Left ventricle myocardium inferior (tissue), 1 donor: Measurements from ENCODE around the gene ZNF672. TPM values are rescaled to one million over a fixed set of nuclear protein-coding genes. Genes with fewer than 3 reads are reported as not detected.

Experiments used
- DNase-seq: peaks from one replicate; pipeline ENCODE4 v3.0.0-alpha.2; 2020
- H3K27ac ChIP-seq: fragments of 200-600 bp; replicated peaks from 2 replicates; pipeline ENCODE4 v1.8.0; 2021
- H3K27me3 ChIP-seq: fragments of 200-600 bp; 2 replicates; pipeline ENCODE4 v1.8.0; 2021; ENCODE audit warnings: low read depth
- H3K36me3 ChIP-seq: fragments of 200-600 bp; 2 replicates; pipeline ENCODE4 v1.8.0; 2021
- H3K4me1 ChIP-seq: fragments of 200-600 bp; 2 replicates; pipeline ENCODE4 v1.8.0; 2021
- H3K4me3 ChIP-seq: fragments of 200-600 bp; 2 replicates; pipeline ENCODE4 v1.8.0; 2021; ENCODE audit warnings: mild to moderate bottlenecking, moderate library complexity
- H3K9me3 ChIP-seq: fragments of 200-600 bp; replicated peaks from 2 replicates; pipeline ENCODE4 v1.8.0; 2021
- CTCF ChIP-seq: fragments of 200-600 bp; IDR thresholded peaks from 2 replicates; pipeline ENCODE4 v1.8.0; 2021; ENCODE audit warnings: antibody characterized with exemption, mild to moderate bottlenecking, borderline replicate concordance
- intact Hi-C: fragments of 100-400 bp; cut with micrococcal nuclease; formaldehyde crosslinking; loops from one replicate; pipeline ENCODE4 v1.11.0; 2022
- microRNA-seq: library from miRNA; unstranded; fragments of <30 nt; microRNA quantifications from one replicate; pipeline ENCODE4 v1.2.0, GENCODE V29; 2020
- total RNA-seq: library from RNA; stranded (reverse); fragmentation: NEBNext Ultra II Directional; extraction: Animal tissue kit (Norgen Biotek cat#: 25700); gene quantifications from one replicate; pipeline ENCODE4 v1.2.1, GENCODE V29; 2021
- donor health status: DM: no; HTN: yes; CAD: no; lungs with severe emphysema.

The ZNF672 gene
- total RNA-seq, 1 donor from 2014 or later: 43.1 TPM

GRCh38 chr1:248890549-248891498 is 52.8 kb downstream of the ZNF672 start:
- H3K27me3 ChIP-seq: peaks cover 10% of the 10 kb centered on the region
- H3K4me3 ChIP-seq: no peak overlapping the region
- H3K36me3 ChIP-seq: no peaks in the 10 kb centered on the region
- intact Hi-C loops: no loop called here
- H3K4me1 ChIP-seq: no peaks in the 10 kb centered on the region
- no peaks in the 10 kb centered on the region for H3K9me3 ChIP-seq
- H3K27ac ChIP-seq: no peak overlapping the region
- no peak for DNase-seq
- TF ChIP-seq CTCF: no peak

- TF ChIP-seq CTCF: no peak
These were observed 53.7 kb downstream of the ZNF672 start for GRCh38 chr1:248891758-248892157.

GRCh38 chr1:248892590-248892989 is 54.6 kb downstream of the ZNF672 start:
- intact Hi-C loops: no loop called here
- H3K36me3 ChIP-seq: no peaks in the 10 kb centered on the region
- DNase-seq: no peak
- peaks cover 28% of the 10 kb centered on the region for H3K27me3 ChIP-seq
- H3K4me3 ChIP-seq: no peak overlapping the region
- H3K9me3 ChIP-seq: no peaks in the 10 kb centered on the region
- no peak overlapping the region for H3K27ac ChIP-seq
- H3K4me1 ChIP-seq: no peaks in the 10 kb centered on the region
- no peak for TF ChIP-seq CTCF

More at GRCh38 chr1:248891758-248892157, 53.7 kb downstream of the ZNF672 start:
- Histone ChIP-seq H3K9me3 (no peaks in the 10 kb centered on the region), H3K4me1 (no peaks in the 10 kb centered on the region), H3K27me3 (peaks cover 20% of the 10 kb centered on the region), H3K4me3 (no peak overlapping the region), H3K36me3 (no peaks in the 10 kb centered on the region), H3K27ac (no peak overlapping the region)
- intact Hi-C loops: no loop called here
- no peak for DNase-seq

GRCh38 chr1:248894837-248895236 is 56.8 kb downstream of the ZNF672 start:
- DNase-seq: no peak
- H3K36me3 ChIP-seq: no peaks in the 10 kb centered on the region
- intact Hi-C loops: no loop called here
- no peaks in the 10 kb centered on the region for H3K4me1 ChIP-seq
- H3K27ac ChIP-seq: no peak overlapping the region
- H3K27me3 ChIP-seq: peaks cover 50% of the 10 kb centered on the region
- H3K9me3 ChIP-seq: no peaks in the 10 kb centered on the region
- TF ChIP-seq CTCF: no peak
- no peak overlapping the region for H3K4me3 ChIP-seq

- DNase-seq: no peak
- Histone ChIP-seq H3K9me3 (no peaks in the 10 kb centered on the region), H3K27ac (no peak overlapping the region), H3K27me3 (peaks cover 58% of the 10 kb centered on the region), H3K4me1 (no peaks in the 10 kb centered on the region), H3K36me3 (no peaks in the 10 kb centered on the region), H3K4me3 (no peak overlapping the region)
- no peak for TF ChIP-seq CTCF
- intact Hi-C loops: no loop called here
These were observed 59.7 kb downstream of the ZNF672 start for GRCh38 chr1:248897412-248898337.

Small RNA genes lying within 50 kb of the gene (microRNA-seq; reads per million reads assigned to microRNA genes)
- 6.2 reads per million, percentile 18 among the genes with 10 or more reads in this experiment for gene MIR3124

Other genes with a start within 250 kb of the ZNF672 start
- gene OR2T10, start 240.5 kb upstream of the ZNF672 start, total RNA-seq: not detected
- gene OR2T11, start 203.1 kb upstream of the ZNF672 start, total RNA-seq: not detected
- not detected for gene OR2T35, start 192.9 kb upstream of the ZNF672 start, total RNA-seq
- gene OR2T27, start 182.7 kb upstream of the ZNF672 start, total RNA-seq: not detected
- not detected for gene OR14I1, start 135.5 kb upstream of the ZNF672 start, total RNA-seq
- not detected for gene LYPD8, start 82.5 kb upstream of the ZNF672 start, total RNA-seq
- 18.0 TPM for gene SH3BP5L, start 12.3 kb upstream of the ZNF672 start, total RNA-seq
- gene ZNF692, start 20.9 kb downstream of the ZNF672 start, total RNA-seq: 23.0 TPM
- gene PGBD2, start 68.0 kb downstream of the ZNF672 start, total RNA-seq: 3.9 TPM